Measurements from ENCODE around the gene LIMS4. TPM values are rescaled to one million over a fixed set of nuclear protein-coding genes. Genes with fewer than 3 reads are reported as not detected.
"Not testable (repeated sequence)": the region's sequence is repeated elsewhere in the genome, so short reads cannot be mapped to it uniquely, and the experiment has no call there.

The LIMS4 gene
- total RNA-seq, 1 experiment from 2014 or later, result 1.4 TPM

- BruUV-seq (replicated peaks); H3K4me1 ChIP-seq (replicated peaks; ENCODE audit: insufficient read depth); H3K9me2 ChIP-seq (ENCODE audit: insufficient read depth); POLR2A ChIA-PET (ENCODE audit: unreplicated experiment); H3K27me3 ChIP-seq (ENCODE audit: insufficient read depth, low read depth); DNase-seq; H3K27ac ChIP-seq; intact Hi-C loops (cut with micrococcal nuclease; ENCODE audit: unreplicated experiment); H2AFZ ChIP-seq; H3K4me3 ChIP-seq; H3K79me2 ChIP-seq (ENCODE audit: low read depth); H4K20me1 ChIP-seq (ENCODE audit: insufficient read depth); H3K9me3 ChIP-seq (ENCODE audit: insufficient read depth, low read depth); H3F3A ChIP-seq (ENCODE audit: insufficient read depth, low read depth); H3K4me2 ChIP-seq; CTCF ChIA-PET; H3K36me3 ChIP-seq (ENCODE audit: low read depth): not testable (repeated sequence)
Measured at GRCh38 chr2:110422852-110423573, 49.6 kb downstream of the LIMS4 start.

GRCh38 chr2:110420641-110421354, 51.8 kb downstream of the LIMS4 start:
- H3K9me3 ChIP-seq (ENCODE audit: insufficient read depth, low read depth); H3F3A ChIP-seq (ENCODE audit: insufficient read depth, low read depth); intact Hi-C loops (cut with micrococcal nuclease; ENCODE audit: unreplicated experiment); H2AFZ ChIP-seq; H4K20me1 ChIP-seq (ENCODE audit: insufficient read depth); CTCF ChIA-PET; H3K36me3 ChIP-seq (ENCODE audit: low read depth); H3K4me2 ChIP-seq; POLR2A ChIA-PET (ENCODE audit: unreplicated experiment); BruUV-seq (replicated peaks); DNase-seq; H3K27me3 ChIP-seq (ENCODE audit: insufficient read depth, low read depth); H3K9me2 ChIP-seq (ENCODE audit: insufficient read depth); H3K4me1 ChIP-seq (replicated peaks; ENCODE audit: insufficient read depth); H3K4me3 ChIP-seq; H3K79me2 ChIP-seq (ENCODE audit: low read depth); H3K27ac ChIP-seq: not testable (repeated sequence)

- H3K9me2 ChIP-seq (ENCODE audit: insufficient read depth); H3K4me3 ChIP-seq; CTCF ChIA-PET; DNase-seq; POLR2A ChIA-PET (ENCODE audit: unreplicated experiment); H4K20me1 ChIP-seq (ENCODE audit: insufficient read depth); H3K36me3 ChIP-seq (ENCODE audit: low read depth); H3F3A ChIP-seq (ENCODE audit: insufficient read depth, low read depth); H2AFZ ChIP-seq; H3K27me3 ChIP-seq (ENCODE audit: insufficient read depth, low read depth); intact Hi-C loops (cut with micrococcal nuclease; ENCODE audit: unreplicated experiment); H3K79me2 ChIP-seq (ENCODE audit: low read depth); H3K27ac ChIP-seq; H3K4me2 ChIP-seq; BruUV-seq (replicated peaks); H3K9me3 ChIP-seq (ENCODE audit: insufficient read depth, low read depth); H3K4me1 ChIP-seq (replicated peaks; ENCODE audit: insufficient read depth): not testable (repeated sequence)
Measured at GRCh38 chr2:110407142-110407541, 65.5 kb downstream of the LIMS4 start.

DNA sequence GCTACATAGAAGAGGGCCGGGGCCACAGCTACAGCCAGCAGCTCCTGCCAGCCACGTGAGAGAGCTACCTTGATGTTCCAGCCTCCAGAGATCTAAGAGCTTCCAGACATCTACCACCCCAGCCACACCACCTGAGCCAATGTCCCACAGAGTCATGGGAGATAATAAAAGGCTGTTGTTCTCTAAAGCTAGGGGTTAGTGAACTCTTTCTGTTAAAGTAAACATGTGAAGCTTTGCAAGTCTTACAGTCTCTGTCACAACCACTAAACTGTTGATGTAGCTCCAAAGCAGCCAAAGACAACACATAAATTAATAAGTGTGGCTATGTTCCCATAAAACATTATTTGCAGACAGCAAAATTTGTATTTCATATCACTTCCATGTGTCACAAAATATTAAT, 67.6 kb downstream of the LIMS4 start:
- H3K79me2 ChIP-seq (ENCODE audit: low read depth); H3K4me1 ChIP-seq (replicated peaks; ENCODE audit: insufficient read depth); H3K27ac ChIP-seq; H3K4me2 ChIP-seq; BruUV-seq (replicated peaks); H3K9me2 ChIP-seq (ENCODE audit: insufficient read depth); H4K20me1 ChIP-seq (ENCODE audit: insufficient read depth); H3K36me3 ChIP-seq (ENCODE audit: low read depth); POLR2A ChIA-PET (ENCODE audit: unreplicated experiment); DNase-seq; H2AFZ ChIP-seq; H3F3A ChIP-seq (ENCODE audit: insufficient read depth, low read depth); H3K9me3 ChIP-seq (ENCODE audit: insufficient read depth, low read depth); intact Hi-C loops (cut with micrococcal nuclease; ENCODE audit: unreplicated experiment); CTCF ChIA-PET; H3K27me3 ChIP-seq (ENCODE audit: insufficient read depth, low read depth); H3K4me3 ChIP-seq: not testable (repeated sequence)

- H3K27ac ChIP-seq, result not testable (repeated sequence)
Measured at GRCh38 chr2:110404246-110404645, 68.4 kb downstream of the LIMS4 start.

GRCh38 chr2:110401001-110401618, 71.5 kb downstream of the LIMS4 start:
- H3K27me3 ChIP-seq (ENCODE audit: insufficient read depth, low read depth); H3K9me3 ChIP-seq (ENCODE audit: insufficient read depth, low read depth); H4K20me1 ChIP-seq (ENCODE audit: insufficient read depth); H3K9me2 ChIP-seq (ENCODE audit: insufficient read depth); H3K27ac ChIP-seq; BruUV-seq (replicated peaks); CTCF ChIA-PET; POLR2A ChIA-PET (ENCODE audit: unreplicated experiment); DNase-seq; H3F3A ChIP-seq (ENCODE audit: insufficient read depth, low read depth); intact Hi-C loops (cut with micrococcal nuclease; ENCODE audit: unreplicated experiment); H3K79me2 ChIP-seq (ENCODE audit: low read depth); H3K4me2 ChIP-seq; H2AFZ ChIP-seq; H3K4me1 ChIP-seq (replicated peaks; ENCODE audit: insufficient read depth); H3K4me3 ChIP-seq; H3K36me3 ChIP-seq (ENCODE audit: low read depth): not testable (repeated sequence)

More at GRCh38 chr2:110404246-110404645, 68.4 kb downstream of the LIMS4 start:
- intact Hi-C loops (cut with micrococcal nuclease; ENCODE audit: unreplicated experiment); H3F3A ChIP-seq (ENCODE audit: insufficient read depth, low read depth); H3K36me3 ChIP-seq (ENCODE audit: low read depth); POLR2A ChIA-PET (ENCODE audit: unreplicated experiment); H3K9me3 ChIP-seq (ENCODE audit: insufficient read depth, low read depth); H3K4me2 ChIP-seq; H2AFZ ChIP-seq; BruUV-seq (replicated peaks); DNase-seq; H3K4me1 ChIP-seq (replicated peaks; ENCODE audit: insufficient read depth); CTCF ChIA-PET; H3K9me2 ChIP-seq (ENCODE audit: insufficient read depth); H4K20me1 ChIP-seq (ENCODE audit: insufficient read depth); H3K27me3 ChIP-seq (ENCODE audit: insufficient read depth, low read depth); H3K4me3 ChIP-seq; H3K79me2 ChIP-seq (ENCODE audit: low read depth): not testable (repeated sequence)

DNA sequence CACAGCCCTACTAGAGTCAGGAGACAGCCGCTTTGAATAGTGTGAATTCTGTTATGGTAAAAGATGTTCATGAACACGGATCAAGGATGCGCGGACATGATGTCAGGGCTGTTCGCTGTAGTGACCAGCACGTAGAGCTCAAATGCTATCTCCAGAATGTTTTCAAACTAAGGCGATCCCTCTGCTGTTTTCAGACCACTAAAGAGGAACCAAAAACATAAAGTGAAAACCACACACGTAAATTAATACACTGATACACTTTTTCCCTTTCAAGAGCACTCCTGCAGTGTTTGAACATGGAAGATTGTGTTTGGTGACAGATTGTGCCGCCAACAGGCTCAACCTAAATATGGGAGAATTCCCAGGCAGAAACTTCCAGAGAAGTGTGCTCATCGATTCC, 73.2 kb downstream of the LIMS4 start:
- DNase-seq; H3K79me2 ChIP-seq (ENCODE audit: low read depth); H3K36me3 ChIP-seq (ENCODE audit: low read depth); CTCF ChIA-PET; BruUV-seq (replicated peaks); H3K27ac ChIP-seq; H3K9me3 ChIP-seq (ENCODE audit: insufficient read depth, low read depth); H3K27me3 ChIP-seq (ENCODE audit: insufficient read depth, low read depth); H3K4me3 ChIP-seq; H3K9me2 ChIP-seq (ENCODE audit: insufficient read depth); H4K20me1 ChIP-seq (ENCODE audit: insufficient read depth); H3K4me2 ChIP-seq; intact Hi-C loops (cut with micrococcal nuclease; ENCODE audit: unreplicated experiment); H2AFZ ChIP-seq; H3F3A ChIP-seq (ENCODE audit: insufficient read depth, low read depth); POLR2A ChIA-PET (ENCODE audit: unreplicated experiment); H3K4me1 ChIP-seq (replicated peaks; ENCODE audit: insufficient read depth): not testable (repeated sequence)

Data from PC-9 (cell line).